GM19372 (cell line): Measurements from ENCODE around the gene CSH2.
A peak's percentile ranks its signal among the peaks of the same experiment; 100 is the strongest.

Source experiments
- ATAC-seq: cut with Tn5 transposase; IDR thresholded peaks from one replicate; pipeline ENCODE4 v1.9.1; 2021; ENCODE audit warnings: mild to moderate bottlenecking, low read depth, moderate library complexity; ENCODE audit not compliant: unreplicated experiment

Gene CSH2

DNA sequence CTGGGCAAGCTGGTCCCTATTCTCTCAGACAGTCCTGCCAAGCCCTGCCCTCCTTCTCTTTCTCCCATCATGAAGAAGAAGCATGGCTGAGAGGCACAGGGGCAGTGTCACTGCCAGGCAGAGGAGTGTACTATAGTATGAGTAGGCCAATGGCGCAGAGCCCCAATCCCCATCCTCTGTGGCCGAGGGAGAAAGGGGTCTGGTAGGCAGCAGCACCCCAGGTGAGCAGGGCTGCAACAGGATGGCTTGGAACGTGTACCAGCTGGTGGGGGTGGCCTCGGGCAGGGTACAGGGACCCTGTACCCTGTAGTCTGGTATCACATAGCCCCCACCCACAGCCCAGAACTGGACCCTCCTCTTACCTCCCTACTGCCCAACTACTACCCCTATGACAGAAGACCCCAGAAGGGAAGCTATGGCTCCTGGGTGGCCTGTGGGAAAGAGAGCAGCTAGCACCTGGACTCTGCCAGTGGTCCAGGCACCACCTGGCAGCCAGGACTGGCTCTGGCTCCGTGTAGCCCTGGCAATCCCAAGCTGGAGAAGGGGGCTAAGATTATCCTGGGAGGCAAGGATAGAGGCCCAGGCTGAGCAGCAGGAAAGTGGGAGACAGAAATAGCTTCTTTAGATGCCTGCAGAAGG lies 35.4 kb downstream of the CSH2 start:
- ATAC-seq: no peak

DNA sequence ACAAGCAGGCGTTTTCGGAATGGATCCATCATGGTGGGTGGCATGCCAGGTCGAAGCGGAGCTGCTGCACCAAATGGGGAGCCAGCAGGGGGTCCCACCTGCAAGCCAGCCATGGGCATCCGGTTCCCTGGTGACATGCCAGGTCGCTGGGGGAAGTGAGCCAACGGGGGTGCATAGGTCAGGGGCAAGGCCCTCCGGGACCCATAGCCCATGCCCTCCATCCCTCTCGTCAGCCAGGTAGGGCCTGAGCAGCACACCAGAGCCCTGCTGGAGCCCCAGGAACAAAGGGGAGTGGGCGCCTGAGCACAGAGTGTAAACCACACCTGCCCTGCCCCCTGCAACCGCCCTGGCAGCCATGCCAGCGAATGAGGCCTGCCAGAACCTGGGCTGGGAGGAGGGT lies 36.0 kb downstream of the CSH2 start:
- ATAC-seq: no peak

DNA sequence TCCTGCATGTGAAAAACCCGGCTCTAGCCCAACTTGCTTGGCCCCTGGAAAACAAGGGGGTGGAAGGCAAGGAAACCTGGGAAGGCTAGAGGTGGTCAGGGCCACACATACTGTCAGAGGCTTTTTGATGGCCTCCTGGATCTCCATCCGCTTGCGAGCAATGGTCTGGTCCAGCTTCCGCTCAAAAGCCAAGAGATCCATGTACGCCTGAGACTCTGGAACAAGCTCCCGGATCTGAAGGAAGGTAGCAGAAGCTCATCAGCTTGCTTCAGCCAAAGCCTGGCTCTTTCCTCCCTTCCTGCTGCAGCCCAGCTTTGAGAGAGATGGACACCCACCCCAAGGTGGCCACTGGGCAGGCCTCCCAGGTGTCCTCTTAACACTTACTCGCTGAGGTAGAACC lies 36.7 kb downstream of the CSH2 start:
- ATAC-seq: no peak

DNA sequence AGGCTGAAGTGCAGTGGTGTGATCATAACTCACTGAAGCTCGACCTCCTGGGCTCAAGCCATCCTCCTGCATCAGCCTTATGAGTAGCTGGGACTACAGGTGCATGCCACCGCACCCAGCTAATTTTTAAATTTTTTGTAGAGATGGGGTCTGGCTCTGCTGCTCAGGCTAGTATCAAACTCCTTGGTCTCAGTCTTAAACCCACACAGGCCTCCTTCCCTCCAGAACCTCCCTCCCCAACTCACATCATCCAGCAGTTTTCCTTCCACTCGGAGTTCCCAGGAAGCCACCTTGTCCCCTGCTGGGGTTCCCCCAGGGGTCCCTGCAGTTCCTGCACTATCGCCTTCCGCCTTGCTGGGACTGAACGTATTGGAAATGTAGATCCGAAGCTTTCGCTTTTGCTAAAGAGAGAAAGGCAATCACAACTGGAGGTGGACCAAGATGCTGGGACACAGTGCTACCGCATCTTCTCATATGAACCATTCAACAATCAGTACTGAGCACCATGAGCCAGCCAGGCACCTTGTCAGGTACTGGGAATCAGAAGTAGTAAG lies 38.2 kb downstream of the CSH2 start:
- no peak for ATAC-seq

DNA sequence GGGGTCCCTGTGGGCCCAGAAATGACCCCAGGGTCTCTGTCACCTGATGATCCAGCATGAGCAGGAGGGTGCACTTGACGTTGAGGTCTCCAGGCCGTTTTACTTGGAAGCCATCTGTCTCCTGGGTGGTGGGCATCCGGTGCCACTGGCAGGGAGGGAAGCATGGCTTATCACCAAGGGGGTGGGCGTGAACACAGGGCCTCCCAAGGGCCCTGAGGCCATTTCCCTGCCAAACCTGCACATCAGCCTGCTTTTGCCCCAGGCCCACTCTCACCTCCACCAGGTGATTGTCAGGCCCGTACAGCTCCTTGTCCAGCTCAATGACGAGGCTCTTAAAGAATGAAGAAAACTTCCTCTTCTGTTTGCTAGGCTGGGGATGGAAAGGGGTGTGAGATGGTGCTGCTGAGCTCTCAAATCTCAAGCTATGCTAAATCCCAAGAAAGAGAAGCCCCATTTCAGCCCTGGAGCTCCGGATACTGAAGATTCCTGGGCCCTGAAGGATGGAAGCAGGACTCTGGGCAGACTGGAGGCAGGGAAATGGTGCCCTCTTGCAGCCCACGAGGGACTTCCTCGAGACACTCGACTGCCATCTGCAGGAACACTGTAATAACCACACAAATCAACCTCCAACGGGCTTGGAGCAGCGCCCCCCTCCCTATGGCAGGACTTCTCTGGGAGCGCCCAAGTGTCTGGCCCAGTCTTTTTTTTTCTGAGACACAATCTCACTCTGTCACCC lies 38.9 kb downstream of the CSH2 start:
- ATAC-seq: no peak

DNA sequence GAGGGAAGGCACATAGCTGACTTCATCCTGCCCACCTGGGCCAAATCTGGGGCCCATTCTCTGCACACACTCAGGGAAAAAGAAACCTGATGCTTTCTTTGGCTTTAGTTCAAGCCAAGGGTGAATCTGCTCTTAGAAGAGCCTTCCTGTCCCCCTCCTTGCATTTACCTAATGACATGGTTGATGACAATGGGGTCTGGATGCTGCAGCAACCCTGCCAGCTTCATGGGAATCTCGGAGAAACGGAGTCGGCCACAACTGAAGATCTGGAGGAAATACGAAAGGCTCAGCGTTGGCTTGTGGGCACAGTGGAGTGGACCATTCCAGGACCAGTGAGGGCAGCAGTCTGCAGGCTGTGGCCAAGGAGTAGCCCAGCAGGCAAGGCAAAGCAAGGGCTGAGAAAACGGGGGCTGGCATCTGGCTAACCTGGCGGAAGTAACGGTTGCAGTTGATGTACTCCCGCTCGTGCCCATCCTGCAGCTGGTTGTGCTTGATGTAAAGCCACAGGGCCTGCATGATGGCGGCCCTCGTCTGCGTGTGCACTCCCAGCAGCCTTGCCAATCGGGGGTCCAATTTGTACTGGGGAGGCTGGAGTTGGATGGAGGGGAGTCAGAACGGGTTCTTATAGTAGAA lies 39.6 kb downstream of the CSH2 start:
- ATAC-seq: no peak

DNA sequence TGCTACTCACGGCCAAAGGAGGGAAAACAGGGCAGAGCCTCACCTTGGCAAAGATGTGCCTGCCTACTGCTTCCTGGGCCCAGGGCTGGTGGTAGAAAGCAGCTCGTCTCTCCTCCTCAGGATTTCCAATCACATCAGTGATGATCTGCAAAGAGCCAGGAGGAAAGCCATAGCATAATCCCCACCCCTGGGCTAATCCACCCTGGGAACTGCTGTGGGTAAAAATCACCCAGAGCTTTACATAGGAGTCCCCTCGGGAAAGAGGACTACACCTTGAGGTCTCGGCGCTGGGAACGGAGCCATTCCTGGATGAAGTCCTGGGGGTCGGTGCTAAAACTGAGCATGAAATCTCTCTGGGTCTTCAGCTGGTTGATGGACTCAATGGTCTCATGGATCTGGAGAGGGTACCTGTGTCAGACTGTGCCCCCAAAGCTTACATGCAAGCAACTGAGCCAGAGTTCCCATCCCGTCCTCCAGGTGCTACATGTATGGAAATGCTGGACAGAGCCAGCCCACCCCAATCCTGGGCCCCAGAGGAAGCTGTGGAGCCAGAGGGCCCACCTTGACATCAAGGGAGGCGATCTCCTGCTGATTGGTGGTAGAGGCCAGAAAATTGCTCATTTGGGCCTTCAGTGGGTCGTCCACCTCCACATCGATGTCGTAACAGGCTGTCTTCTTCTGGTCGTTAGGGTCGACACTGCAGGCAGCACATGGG lies 40.3 kb downstream of the CSH2 start:
- no peak for ATAC-seq

DNA sequence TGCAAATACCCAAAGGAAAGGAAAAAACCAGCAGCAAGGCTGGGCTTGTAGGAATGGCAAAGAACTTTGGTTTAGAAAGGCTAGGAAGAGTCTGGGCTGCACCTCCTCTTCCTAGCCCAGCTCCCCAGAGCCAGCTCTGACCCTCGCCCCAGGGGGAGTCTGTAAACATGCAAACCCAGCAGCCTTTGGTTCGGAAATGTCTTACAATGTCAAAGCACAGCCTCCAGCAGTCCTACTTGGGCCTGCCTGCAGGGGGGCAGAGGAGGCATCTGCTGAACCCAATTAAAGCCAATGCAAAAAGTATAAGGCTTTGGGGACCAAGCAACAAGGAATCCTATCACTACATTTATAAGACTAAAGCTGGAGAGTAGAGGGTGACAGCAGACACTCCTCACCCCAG lies 41.0 kb downstream of the CSH2 start:
- no peak for ATAC-seq

DNA sequence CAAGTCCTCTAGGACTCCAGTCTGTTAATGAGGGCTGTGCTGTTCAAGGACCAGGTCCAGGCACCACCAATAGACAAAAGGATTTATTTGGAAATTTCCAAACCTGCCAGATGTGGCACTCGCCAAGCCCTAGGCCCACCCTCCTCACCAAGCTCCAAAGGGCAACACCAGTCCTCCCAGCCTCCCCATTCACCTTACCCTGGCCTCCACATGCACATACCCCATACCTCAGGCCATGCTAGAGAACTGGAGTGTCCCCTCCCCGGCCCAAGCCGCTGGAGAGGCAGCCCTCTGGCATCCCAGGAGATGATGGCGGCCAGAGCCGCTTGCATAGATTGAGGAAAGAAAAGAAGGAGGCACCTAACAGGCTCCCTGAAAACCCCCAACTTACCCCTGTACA lies 41.5 kb downstream of the CSH2 start:
- ATAC-seq: no peak

DNA sequence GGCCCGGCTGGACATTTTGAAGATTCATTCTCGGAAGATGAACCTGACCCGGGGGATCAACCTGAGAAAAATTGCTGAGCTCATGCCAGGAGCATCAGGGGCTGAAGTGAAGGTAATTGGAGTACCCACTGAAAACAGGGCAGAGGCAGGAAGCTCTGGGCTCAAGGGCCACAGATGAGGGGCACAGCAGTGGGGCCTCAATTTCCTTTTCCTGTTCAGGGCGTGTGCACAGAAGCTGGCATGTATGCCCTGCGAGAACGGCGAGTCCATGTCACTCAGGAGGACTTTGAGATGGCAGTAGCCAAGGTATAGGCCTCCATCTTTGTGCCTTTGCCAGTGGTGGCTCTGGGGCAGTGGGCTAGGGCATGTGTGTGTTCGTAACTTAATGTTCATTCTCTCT lies 42.0 kb downstream of the CSH2 start:
- no peak for ATAC-seq

DNA sequence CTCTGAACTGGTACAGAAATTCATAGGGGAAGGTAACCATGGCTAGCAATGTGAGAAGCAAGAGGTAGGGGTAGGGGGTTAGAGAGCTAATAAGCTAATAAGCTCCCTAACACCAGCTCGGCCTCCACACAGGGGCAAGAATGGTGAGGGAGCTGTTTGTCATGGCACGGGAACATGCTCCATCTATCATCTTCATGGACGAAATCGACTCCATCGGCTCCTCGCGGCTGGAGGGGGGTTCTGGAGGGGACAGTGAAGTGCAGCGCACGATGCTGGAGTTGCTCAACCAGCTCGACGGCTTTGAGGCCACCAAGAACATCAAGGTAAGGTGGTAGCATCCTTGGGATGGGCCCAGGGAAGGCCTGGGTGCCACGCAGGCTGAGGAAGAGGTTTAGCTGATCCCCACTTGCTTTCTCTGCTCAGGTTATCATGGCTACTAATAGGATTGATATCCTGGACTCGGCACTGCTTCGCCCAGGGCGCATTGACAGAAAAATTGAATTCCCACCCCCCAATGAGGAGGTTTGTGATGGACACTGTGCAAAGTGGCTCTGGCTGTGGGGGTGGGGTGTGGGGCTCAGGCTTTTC lies 42.5 kb downstream of the CSH2 start:
- no peak for ATAC-seq

DNA sequence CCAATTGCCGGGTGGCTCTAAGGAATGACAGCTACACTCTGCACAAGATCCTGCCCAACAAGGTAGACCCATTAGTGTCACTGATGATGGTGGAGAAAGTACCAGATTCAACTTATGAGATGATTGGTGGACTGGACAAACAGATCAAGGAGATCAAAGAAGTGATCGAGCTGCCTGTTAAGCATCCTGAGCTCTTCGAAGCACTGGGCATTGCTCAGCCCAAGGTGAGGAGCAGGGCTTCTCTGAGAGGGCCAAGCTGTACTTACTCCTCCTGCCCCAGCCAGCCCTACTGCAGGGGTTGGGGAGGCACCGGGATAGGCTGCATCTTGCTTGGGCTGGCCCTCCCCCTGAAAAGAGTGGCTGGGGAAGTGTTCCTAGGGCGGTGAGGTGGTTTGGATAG lies 43.2 kb downstream of the CSH2 start:
- no peak for ATAC-seq

DNA sequence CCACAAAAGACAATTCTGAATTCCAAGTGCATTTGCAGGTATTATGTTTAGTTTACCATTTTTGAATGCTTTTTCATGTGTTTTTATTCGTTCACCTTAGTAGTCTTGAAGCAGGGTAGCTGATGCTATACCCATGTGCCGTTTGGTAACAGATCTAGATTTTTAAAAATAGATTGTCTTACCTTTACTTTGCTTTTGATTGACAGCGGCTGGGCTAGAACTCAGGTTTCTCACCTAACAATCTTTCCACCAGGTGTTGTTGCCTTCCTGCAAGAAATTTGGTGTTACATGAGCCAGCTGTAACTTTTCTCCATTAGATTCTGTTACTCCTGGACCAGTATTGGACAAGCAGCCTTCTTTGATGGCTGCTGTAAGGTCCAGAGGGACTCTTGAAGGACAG lies 44.5 kb downstream of the CSH2 start:
- no peak for ATAC-seq

DNA sequence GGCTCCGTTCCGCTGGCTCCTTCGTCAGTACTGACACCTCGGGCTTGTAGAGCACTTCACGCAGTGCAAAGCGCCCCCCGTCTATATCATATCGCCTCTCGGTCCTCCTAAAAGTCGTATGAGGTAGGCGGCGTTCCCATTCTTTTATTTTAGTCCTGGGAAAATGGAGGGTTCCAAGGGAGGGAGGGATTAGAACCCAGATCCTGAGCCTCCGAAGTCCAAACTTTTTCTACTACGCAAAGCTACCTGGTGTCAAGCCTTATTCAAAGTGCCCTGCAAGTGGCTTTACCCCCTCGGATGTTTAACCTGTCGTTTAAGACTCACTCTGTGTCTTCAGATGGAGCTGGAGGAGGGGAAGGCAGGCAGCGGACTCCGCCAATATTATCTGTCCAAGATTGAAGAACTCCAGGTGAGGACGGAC lies 45.7 kb downstream of the CSH2 start:
- no peak for ATAC-seq

DNA sequence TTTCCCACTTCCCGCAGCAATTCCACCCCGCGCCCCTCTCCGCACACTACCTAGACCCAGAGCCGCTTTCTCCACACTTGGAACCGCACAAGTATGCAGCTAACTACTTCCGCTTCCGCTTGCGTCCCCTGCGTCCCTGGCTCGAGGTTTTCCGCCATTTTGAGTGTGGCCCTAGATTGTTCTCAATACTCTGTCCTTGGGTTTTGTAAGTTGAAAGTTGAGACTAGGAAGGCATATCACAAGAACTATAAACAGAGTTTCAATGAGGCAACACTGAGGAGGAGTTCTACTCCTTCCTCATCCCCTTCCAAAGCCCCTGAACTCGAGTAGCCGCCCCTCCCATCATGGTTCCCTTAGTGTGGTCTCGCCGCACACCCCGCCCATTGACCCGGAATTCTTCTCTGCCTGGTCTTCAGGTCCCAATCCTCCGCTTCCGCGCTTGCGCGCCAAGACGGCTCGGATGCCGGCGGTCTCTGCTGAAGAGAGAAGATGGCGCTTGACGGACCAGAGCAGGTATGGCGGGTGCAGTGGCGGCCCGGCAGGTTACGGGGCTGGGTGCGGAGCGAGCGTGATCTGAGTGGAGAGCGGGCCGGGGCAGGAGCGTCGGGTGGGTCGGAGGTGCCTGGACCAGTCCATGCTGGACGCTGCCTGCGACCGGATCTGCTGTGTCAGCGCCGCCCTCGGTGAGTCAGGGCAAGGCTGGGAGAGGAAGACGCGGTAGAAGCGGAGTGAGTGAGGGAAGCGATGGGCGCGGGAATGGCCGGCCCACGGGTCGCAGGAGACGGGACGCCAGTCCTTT lies 46.3 kb downstream of the CSH2 start, which contains the start of the genes FTSJ3 and PSMC5:
Gene FTSJ3 (minus strand): TSS at position 662 of the 799 bp plus-strand sequence. CDS start 761 bp downstream, outside the sequence.
Gene PSMC5 (plus strand): TSS at position 430 of the 799 bp plus-strand sequence. CDS start 60 bp downstream, at position 490.
- peak; percentile 80 for ATAC-seq

DNA sequence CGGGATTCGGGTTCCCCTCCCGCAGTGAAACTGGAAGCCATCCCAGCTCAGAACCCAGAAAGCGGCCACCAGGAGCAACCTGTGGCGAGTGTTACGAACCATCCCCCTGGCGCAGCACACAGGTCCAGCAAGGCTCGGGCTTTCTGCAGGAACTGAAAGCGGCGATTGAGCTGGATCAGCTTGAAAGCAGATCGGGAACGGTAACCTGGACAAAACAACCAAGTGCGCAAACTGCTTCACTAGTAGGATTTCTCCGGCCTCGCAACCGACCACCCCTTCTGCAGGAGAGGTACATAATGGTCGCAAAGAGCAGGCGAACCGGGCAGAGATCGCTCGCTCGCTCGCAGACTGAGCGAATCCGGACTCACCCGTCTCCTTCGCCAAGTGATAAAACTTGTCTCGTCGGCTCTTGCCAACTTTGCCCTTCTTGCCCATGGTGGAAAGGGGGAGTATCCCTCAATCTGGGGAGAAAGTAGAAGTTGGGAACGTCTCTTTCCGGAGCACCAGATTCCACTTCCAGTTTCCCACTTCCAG lies 46.9 kb downstream of the CSH2 start:
- ATAC-seq: no peak

DNA sequence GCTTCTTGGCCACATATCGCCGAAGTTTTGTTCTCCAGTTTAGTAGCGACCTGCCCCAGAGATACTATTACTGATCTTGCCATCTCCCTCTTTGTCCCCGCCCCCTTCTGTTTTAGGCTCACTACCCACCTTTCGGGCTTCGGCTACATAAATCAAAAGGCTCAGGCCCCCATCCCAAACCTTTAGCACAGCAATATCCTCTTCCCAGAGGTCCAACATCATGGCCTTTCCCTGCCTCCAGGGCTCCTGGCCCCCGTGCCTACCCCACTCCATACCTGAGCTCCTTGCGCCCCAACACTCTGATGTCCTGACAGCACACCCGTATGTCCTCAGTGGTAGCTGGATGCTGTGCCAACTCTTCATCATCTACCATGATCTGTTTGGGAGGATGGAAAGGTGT lies 49.1 kb downstream of the CSH2 start:
- no peak for ATAC-seq

DNA sequence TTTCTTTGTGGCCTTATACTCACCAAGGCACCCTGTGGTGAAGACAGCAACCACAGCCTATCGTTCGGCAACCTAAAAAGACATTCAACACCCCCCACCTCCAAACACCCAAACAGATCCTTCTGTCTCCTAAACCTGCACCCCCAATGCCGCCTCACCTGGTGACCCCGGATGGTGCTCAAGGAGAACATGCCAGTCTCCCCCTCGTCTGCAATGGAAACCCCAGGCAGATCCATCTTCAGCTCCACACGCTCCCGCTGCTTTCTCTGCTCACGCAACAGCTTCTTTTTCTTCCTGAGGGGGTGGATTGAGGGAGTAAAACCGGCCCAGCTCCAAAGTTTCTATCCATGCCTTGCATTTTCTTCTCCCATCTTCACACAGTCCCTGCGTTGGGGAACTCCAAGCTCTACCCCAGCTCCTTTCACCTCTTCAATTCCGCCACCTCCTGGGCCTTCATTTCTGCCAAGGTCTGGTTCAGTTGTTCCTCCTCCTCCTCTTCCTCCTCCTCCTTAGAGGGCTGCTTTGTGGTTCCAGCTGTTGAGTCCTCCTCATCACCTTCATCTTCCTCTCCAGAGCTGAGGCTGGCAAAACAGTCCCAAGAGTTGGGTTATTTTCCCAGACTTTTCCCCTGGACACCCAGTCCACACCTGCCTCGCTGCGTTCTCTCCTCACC lies 49.7 kb downstream of the CSH2 start:
- no peak for ATAC-seq

DNA sequence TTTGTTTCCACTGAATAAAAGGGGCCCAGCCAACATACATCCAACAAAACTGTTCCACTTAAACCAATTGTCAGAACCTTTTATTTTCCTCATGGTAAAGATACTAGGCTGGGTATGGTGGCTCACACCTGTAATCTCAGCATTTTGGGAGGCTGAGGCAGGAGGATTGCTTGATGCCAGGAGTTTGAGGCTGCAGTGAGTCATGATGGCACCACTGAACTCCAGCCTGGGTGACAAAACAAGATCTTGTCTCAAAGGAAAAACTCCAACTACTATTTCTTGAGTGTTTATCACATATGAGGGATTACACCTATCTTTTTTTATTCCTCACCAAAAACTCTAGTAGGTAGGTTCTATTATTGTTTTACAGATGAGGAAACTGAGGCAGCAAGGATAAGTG lies 50.9 kb downstream of the CSH2 start:
- ATAC-seq: no peak
